ENCODE measurements around the gene OPA3. TPM values are rescaled to one million over a fixed set of nuclear protein-coding genes. Genes with fewer than 3 reads are reported as not detected.

The OPA3 gene
- 10 to 100 TPM; 21.3 to 30.4 (median 22.5) TPM for total RNA-seq
- 10 to 100 TPM; 13.1 to 22.3 TPM for polyA plus RNA-seq
- long read RNA-seq, donor 1, full-length matches to known transcripts, result 7 of 15 reads
- long read RNA-seq, donor 1, partial matches to known transcripts, result 0 of 15 reads
- long read RNA-seq, donor 1, other reads (novel, unspliced or antisense), result 8 of 15 reads
- long read RNA-seq, donor 2, full-length matches to known transcripts, result 121 of 150 reads
- long read RNA-seq, donor 2, partial matches to known transcripts, result 0 of 150 reads
- long read RNA-seq, donor 2, other reads (novel, unspliced or antisense), result 29 of 150 reads
- long read RNA-seq, donor 3, full-length matches to known transcripts, result 17 of 30 reads
- long read RNA-seq, donor 3, partial matches to known transcripts, result 3 of 30 reads
- long read RNA-seq, donor 3, other reads (novel, unspliced or antisense), result 10 of 30 reads

GRCh38 chr19:45584332-45585157 is at the start of gene OPA3:
Gene OPA3, minus strand, starts transcription at chr19:45584802. Its CDS starts 38 bp downstream, at chr19:45584764.
- peak; percentile 95 to 97 (median 96) for ATAC-seq
- H3K27me3 ChIP-seq, result no peaks in the 10 kb centered on the region
- intact Hi-C loops (cut with DNase I), result loop anchor here in 6 of 10 donors (5.0 to 10.0 kb wide), 4 partner anchors 50 to 160 kb away; partner anchors contain the start of genes VASP (in 2 of the 6), EML2 (in 1 of the 6) and ERCC1 (in 1 of the 6)
- peak in 1 of 2 donors; percentile 71 for TF ChIP-seq POLR2A (IDR thresholded peaks at IDR 0.05)
- peak in 3 of 12 donors; percentile 26 to 35 (median 34) for TF ChIP-seq CTCF (IDR thresholded peaks at IDR 0.05)
- no peaks in the 10 kb centered on the region for H3K9me3 ChIP-seq
- H3K36me3 ChIP-seq, result peaks cover 0 to 5% (median 0%) of the 10 kb centered on the region in 9 donors
- peak within 1 kb of the TSS; percentile 92 to 100 (median 96) for H3K27ac ChIP-seq
- 0 to 1% (median 0%) methylated on average over 33 to 63 of the region's 63 CpGs for WGBS, 4 donors
- DNase-seq, result peak; percentile 100
- H3K4me3 ChIP-seq, result peak within 1 kb of the TSS; percentile 52 to 85 (median 66)
- H3K4me1 ChIP-seq, result peaks cover 0 to 20% (median 13%) of the 10 kb centered on the region in 12 donors

GRCh38 chr19:45632468-45633196 is 48.0 kb upstream of the OPA3 start:
- no peak for TF ChIP-seq CTCF (IDR thresholded peaks at IDR 0.05)
- no peak for TF ChIP-seq POLR2A (IDR thresholded peaks at IDR 0.05)
- Histone ChIP-seq H3K4me1 (peaks cover 0 to 11% (median 3%) of the 10 kb centered on the region in 12 donors), H3K4me3 (no peak overlapping the region), H3K9me3 (no peaks in the 10 kb centered on the region), H3K27ac (peak overlapping the region in 7 of 12 donors; percentile 28 to 74 (median 64)), H3K36me3 (peaks cover 0 to 31% (median 23%) of the 10 kb centered on the region in 9 donors), H3K27me3 (no peaks in the 10 kb centered on the region)
- ATAC-seq (peak; percentile 95 to 98 (median 96)), DNase-seq (peak; percentile 77 to 87 (median 82))
- 46 to 57% (median 51%) methylated on average over 23 to 27 of the region's 27 CpGs for WGBS, 4 donors
- intact Hi-C loops (cut with DNase I), result loop anchor here in 1 of 10 donors (10.0 kb wide), 1 partner anchor 48 kb away; the partner anchor contains the start of gene OPA3

GRCh38 chr19:45630463-45630862 is 45.9 kb upstream of the OPA3 start:
- intact Hi-C loops (cut with DNase I), result loop anchor here in 1 of 10 donors (10.0 kb wide), 1 partner anchor 46 kb away; the partner anchor contains the start of gene OPA3
- H3K36me3 ChIP-seq, result peaks cover 0 to 47% (median 34%) of the 10 kb centered on the region in 9 donors
- H3K27ac ChIP-seq, result no peak overlapping the region
- no peaks in the 10 kb centered on the region for H3K9me3 ChIP-seq
- WGBS, 4 donors, result 79 to 97% (median 94%) methylated on average over 2 of the region's 2 CpGs
- no peak overlapping the region for H3K4me3 ChIP-seq
- TF ChIP-seq POLR2A (IDR thresholded peaks at IDR 0.05) (no peak), CTCF (IDR thresholded peaks at IDR 0.05) (no peak)
- H3K27me3 ChIP-seq, result no peaks in the 10 kb centered on the region
- ATAC-seq, result no peak
- peaks cover 0 to 11% (median 0%) of the 10 kb centered on the region in 12 donors for H3K4me1 ChIP-seq
- DNase-seq, result no peak

All from heart left ventricle (tissue), 16 donors.